ENCODE results near the gene ZFP64. TPM values are rescaled to one million over a fixed set of nuclear protein-coding genes. Genes with fewer than 3 reads are reported as not detected.

Gene ZFP64
- total RNA-seq, 1 experiment from 2014 or later: 16.0 TPM

DNA sequence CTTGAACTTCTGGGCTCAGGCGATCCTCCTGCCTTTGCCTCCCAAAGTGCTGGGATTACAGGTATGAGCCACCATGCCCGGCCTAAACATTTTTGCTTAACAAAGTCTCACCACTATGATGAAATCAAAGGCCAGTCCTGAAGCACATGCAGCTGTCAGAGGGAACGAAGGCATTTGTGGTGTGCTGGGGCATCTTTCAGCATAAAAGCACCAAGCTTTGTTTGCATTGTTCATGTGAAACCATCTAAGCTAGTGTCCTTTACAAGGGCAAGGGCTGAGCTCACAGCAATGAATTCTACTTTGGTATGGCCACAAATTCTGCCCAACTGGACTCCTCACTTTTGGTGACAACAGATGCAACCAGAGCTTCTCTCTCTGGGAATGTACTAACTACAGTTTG is 66.8 kb downstream of the ZFP64 start:
- no TSS peak for BruUV-seq (replicated peaks)
- CTCF ChIA-PET: interaction anchor here (1.0 kb wide), 1 partner anchor 67 kb away, joined by 3 read pairs; the partner anchor contains the start of gene ZFP64
- ATAC-seq: no peak

DNA sequence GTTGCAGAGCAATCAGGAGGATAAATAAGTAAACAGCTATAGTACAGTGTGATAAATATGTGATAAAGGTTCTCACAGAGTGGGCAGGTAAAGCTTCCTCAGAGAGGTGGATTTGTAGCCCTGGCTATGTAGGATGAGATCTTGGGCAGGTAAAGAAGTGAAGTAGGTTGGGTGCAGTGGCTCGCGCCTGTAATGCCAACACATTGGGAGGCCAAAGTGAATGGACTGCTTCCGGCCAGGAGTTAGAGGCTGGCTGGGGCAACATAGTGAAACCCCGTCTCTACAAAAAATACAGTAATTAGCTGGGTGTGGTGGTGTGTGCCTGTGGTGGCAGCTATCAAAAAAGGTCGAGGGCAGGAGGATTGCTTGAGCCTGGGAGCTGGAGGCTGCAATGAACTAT is 72.9 kb downstream of the ZFP64 start:
- ChIA-PET CTCF (interaction anchor here (2.8 kb wide), 1 partner anchor 10 kb away, joined by 16 read pairs; no protein-coding TSS in a partner anchor), RAD21 (ENCODE audit: low non-redundant PET in 1 of 2, low total read pairs in 2 of 2, uncharacterized antibody in 2 of 2, unreplicated experiment in 2 of 2) (no interaction called here), POLR2A (no interaction called here)
- DNase-seq (ENCODE audit: low read depth, low spot score) (no peak), ATAC-seq (no peak)
- no peaks in the 10 kb centered on the region for H4K20me1 ChIP-seq (ENCODE audit: insufficient read depth)
- TF ChIP-seq ZNF274 (IDR thresholded peaks at IDR 0.05; ENCODE audit: low read depth, low read length) (no peak), CEBPB (IDR thresholded peaks at IDR 0.05; ENCODE audit: low read depth) (no peak), CBX3 (IDR thresholded peaks at IDR 0.05; ENCODE audit: low read depth) (no peak), POLR2AphosphoS5 (IDR thresholded peaks at IDR 0.05; ENCODE audit: low read depth, low read length) (no peak), RAD21 (IDR thresholded peaks at IDR 0.05; ENCODE audit: low read depth) (no peak), SRF (IDR thresholded peaks at IDR 0.05; ENCODE audit: low read depth) (no peak)
- TF ChIP-seq, protein P1, sequence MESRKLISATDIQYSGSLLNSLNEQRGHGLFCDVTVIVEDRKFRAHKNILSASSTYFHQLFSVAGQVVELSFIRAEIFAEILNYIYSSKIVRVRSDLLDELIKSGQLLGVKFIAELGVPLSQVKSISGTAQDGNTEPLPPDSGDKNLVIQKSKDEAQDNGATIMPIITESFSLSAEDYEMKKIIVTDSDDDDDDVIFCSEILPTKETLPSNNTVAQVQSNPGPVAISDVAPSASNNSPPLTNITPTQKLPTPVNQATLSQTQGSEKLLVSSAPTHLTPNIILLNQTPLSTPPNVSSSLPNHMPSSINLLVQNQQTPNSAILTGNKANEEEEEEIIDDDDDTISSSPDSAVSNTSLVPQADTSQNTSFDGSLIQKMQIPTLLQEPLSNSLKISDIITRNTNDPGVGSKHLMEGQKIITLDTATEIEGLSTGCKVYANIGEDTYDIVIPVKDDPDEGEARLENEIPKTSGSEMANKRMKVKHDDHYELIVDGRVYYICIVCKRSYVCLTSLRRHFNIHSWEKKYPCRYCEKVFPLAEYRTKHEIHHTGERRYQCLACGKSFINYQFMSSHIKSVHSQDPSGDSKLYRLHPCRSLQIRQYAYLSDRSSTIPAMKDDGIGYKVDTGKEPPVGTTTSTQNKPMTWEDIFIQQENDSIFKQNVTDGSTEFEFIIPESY (IDR thresholded peaks at IDR 0.05; ENCODE audit: extremely low read depth, insufficient replicate concordance, low read length): no peak
- TF ChIP-seq, protein P2, sequence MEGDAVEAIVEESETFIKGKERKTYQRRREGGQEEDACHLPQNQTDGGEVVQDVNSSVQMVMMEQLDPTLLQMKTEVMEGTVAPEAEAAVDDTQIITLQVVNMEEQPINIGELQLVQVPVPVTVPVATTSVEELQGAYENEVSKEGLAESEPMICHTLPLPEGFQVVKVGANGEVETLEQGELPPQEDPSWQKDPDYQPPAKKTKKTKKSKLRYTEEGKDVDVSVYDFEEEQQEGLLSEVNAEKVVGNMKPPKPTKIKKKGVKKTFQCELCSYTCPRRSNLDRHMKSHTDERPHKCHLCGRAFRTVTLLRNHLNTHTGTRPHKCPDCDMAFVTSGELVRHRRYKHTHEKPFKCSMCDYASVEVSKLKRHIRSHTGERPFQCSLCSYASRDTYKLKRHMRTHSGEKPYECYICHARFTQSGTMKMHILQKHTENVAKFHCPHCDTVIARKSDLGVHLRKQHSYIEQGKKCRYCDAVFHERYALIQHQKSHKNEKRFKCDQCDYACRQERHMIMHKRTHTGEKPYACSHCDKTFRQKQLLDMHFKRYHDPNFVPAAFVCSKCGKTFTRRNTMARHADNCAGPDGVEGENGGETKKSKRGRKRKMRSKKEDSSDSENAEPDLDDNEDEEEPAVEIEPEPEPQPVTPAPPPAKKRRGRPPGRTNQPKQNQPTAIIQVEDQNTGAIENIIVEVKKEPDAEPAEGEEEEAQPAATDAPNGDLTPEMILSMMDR (IDR thresholded peaks at IDR 0.05 in 2 of 3, conservative IDR thresholded peaks at IDR 0.05 in 1 of 3; ENCODE audit: borderline replicate concordance in 1 of 3, insufficient read depth in 1 of 3, low read depth in 2 of 3, low read length in 2 of 3): no peak
- no peaks in the 10 kb centered on the region for H3K27me3 ChIP-seq (ENCODE audit: insufficient read depth, low read length)
- H3K36me3 ChIP-seq (ENCODE audit: control insufficient read depth in 1 of 2, insufficient read depth in 2 of 2, low read length in 2 of 2): no peaks in the 10 kb centered on the region
- H3K4me1 ChIP-seq (ENCODE audit: control insufficient read depth in 1 of 2, insufficient read depth in 2 of 2, low read length in 2 of 2): no peaks in the 10 kb centered on the region
- H3K4me3 ChIP-seq (replicated peaks in 1 of 2; ENCODE audit: low read depth in 1 of 2, low read length in 2 of 2): no peak overlapping the region
- H3K79me2 ChIP-seq (ENCODE audit: insufficient read depth, low read length): no peaks in the 10 kb centered on the region
- no peaks in the 10 kb centered on the region for H3K9me2 ChIP-seq (ENCODE audit: insufficient read depth)
- BruUV-seq (replicated peaks): no TSS peak
- intact Hi-C loops (cut with micrococcal nuclease): no loop called here
- H3K9ac ChIP-seq (ENCODE audit: low read length): no peak overlapping the region
- no peak overlapping the region for H3K27ac ChIP-seq (ENCODE audit: low read depth, low read length)
- no peaks in the 10 kb centered on the region for H3K9me3 ChIP-seq (ENCODE audit: control insufficient read depth in 1 of 2, insufficient read depth in 1 of 2, low read depth in 1 of 2, low read length in 2 of 2)
- H2AFZ ChIP-seq (ENCODE audit: low read depth, low read length, poor library complexity, severe bottlenecking): no peak overlapping the region
- no peak overlapping the region for H3K4me2 ChIP-seq (ENCODE audit: low read length)

More for the DNA sequence above, 66.8 kb downstream of the ZFP64 start:
- Histone ChIP-seq H3K36me3 (ENCODE audit: control insufficient read depth in 1 of 2, insufficient read depth in 2 of 2, low read length in 2 of 2) (no peaks in the 10 kb centered on the region), H3K27me3 (ENCODE audit: insufficient read depth, low read length) (no peaks in the 10 kb centered on the region), H4K20me1 (ENCODE audit: insufficient read depth) (no peaks in the 10 kb centered on the region), H3K9ac (ENCODE audit: low read length) (no peak overlapping the region), H3K27ac (ENCODE audit: low read depth, low read length) (no peak overlapping the region), H3K79me2 (ENCODE audit: insufficient read depth, low read length) (no peaks in the 10 kb centered on the region), H3K4me2 (ENCODE audit: low read length) (no peak overlapping the region), H3K4me1 (ENCODE audit: control insufficient read depth in 1 of 2, insufficient read depth in 2 of 2, low read length in 2 of 2) (no peaks in the 10 kb centered on the region), H3K9me3 (ENCODE audit: control insufficient read depth in 1 of 2, insufficient read depth in 1 of 2, low read depth in 1 of 2, low read length in 2 of 2) (no peaks in the 10 kb centered on the region), H3K4me3 (replicated peaks in 1 of 2; ENCODE audit: low read depth in 1 of 2, low read length in 2 of 2) (no peak overlapping the region), H3K9me2 (ENCODE audit: insufficient read depth) (no peaks in the 10 kb centered on the region), H2AFZ (ENCODE audit: low read depth, low read length, poor library complexity, severe bottlenecking) (no peak overlapping the region)
- intact Hi-C loops (cut with micrococcal nuclease): loop anchor here (5.0 to 10.0 kb wide), 3 partner anchors 107 to 1420 kb away; no protein-coding TSS in a partner anchor
- POLR2A ChIA-PET: no interaction called here
- no peak for DNase-seq (ENCODE audit: low read depth, low spot score)
- TF ChIP-seq, protein P3, sequence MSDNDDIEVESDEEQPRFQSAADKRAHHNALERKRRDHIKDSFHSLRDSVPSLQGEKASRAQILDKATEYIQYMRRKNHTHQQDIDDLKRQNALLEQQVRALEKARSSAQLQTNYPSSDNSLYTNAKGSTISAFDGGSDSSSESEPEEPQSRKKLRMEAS (IDR thresholded peaks at IDR 0.05): no peak
- TF ChIP-seq RAD21 (IDR thresholded peaks at IDR 0.05; ENCODE audit: low read depth) (no peak), SIN3A (IDR thresholded peaks at IDR 0.05; ENCODE audit: low read depth) (no peak), TCF7L2 (IDR thresholded peaks at IDR 0.05; ENCODE audit: borderline replicate concordance, extremely low read depth, insufficient read depth, insufficient read length) (no peak), EZH2phosphoT487 (IDR thresholded peaks at IDR 0.05; ENCODE audit: borderline replicate concordance) (no peak), JUND (IDR thresholded peaks at IDR 0.05) (no peak), EZH2 (IDR thresholded peaks at IDR 0.05) (no peak)
- RAD21 ChIA-PET (ENCODE audit: low non-redundant PET in 1 of 2, low total read pairs in 2 of 2, uncharacterized antibody in 2 of 2, unreplicated experiment in 2 of 2): no interaction called here

All from HCT116 (cell line).